Suprapubic skin (tissue), 3 donors: Measurements from ENCODE around the gene HMGCS2.

Source experiments
- CTCF ChIP-seq, 2 donors: fragments of 200-600 bp in 1 of 2; fragments of 450-650 bp in 1 of 2; sonication (generic) in 1 of 2; IDR thresholded peaks; one replicate each; pipeline ENCODE4 v1.5.1; 2016 to 2019; ENCODE audit warnings: antibody characterized with exemption in 2 of 2, mild to moderate bottlenecking in 1 of 2, moderate library complexity in 1 of 2
- POLR2A ChIP-seq, 2 donors: fragments of 450-650 bp; IDR thresholded peaks; one replicate each; pipeline ENCODE4 v1.6.1; 2017; ENCODE audit warnings: antibody characterized with exemption in 2 of 2, mild to moderate bottlenecking in 2 of 2, moderate library complexity in 2 of 2

DNA sequence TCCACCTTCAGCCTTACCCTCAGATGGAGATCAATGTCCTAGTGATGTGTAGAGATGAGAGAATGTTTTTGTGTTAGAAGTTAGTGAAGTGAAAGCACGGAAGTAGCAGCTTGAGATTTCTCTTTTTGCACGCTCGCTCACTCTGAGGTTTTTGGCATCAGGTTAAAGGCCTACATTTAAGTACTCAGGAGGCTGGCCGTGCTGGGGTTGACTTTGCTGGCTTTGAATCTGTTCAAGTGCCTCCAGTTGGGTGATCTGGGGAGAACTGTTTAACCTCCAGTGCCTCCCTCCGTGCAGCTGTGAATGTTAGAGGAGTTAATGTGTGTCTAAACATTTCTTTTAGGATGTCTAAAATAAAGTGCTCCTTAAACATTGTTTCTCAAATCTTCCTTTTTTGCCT lies 43.1 kb downstream of the HMGCS2 start:
- no peak for TF ChIP-seq POLR2A (IDR thresholded peaks at IDR 0.05)
- TF ChIP-seq CTCF (IDR thresholded peaks at IDR 0.05): no peak
